ENCODE measurements around the gene SLC52A1. TPM values are rescaled to one million over a fixed set of nuclear protein-coding genes. Genes with fewer than 3 reads are reported as not detected.

SLC52A1 gene
- total RNA-seq, 1 experiment from 2014 or later = not detected

- Mint-ChIP-seq H3K27ac (ENCODE audit: unreplicated experiment) (no peak overlapping the region), H3K27me3 (ENCODE audit: unreplicated experiment) (no peaks in the 10 kb centered on the region), H3K36me3 (ENCODE audit: insufficient read depth, unreplicated experiment) (peaks cover 15% of the 10 kb centered on the region), H3K4me1 (ENCODE audit: low read depth, unreplicated experiment) (no peaks in the 10 kb centered on the region), H3K4me3 (ENCODE audit: low read depth, unreplicated experiment) (no peak overlapping the region), H3K9me3 (ENCODE audit: low read depth, unreplicated experiment) (no peaks in the 10 kb centered on the region)
- no TSS peak for BruUV-seq (replicated peaks)
- intact Hi-C loops (cut with micrococcal nuclease; ENCODE audit: unreplicated experiment) = no loop called here
- no peak for DNase-seq
- CTCF ChIA-PET = no interaction called here
- no peak for TF ChIP-seq CTCF (IDR thresholded peaks at IDR 0.05; ENCODE audit: unreplicated experiment)
Observed at GRCh38 chr17:5011928-5012327, 23.3 kb downstream of the SLC52A1 start.

- Mint-ChIP-seq H3K36me3 (ENCODE audit: insufficient read depth, unreplicated experiment) (peaks cover 30% of the 10 kb centered on the region), H3K4me1 (ENCODE audit: low read depth, unreplicated experiment) (peaks cover 17% of the 10 kb centered on the region), H3K27me3 (ENCODE audit: unreplicated experiment) (no peaks in the 10 kb centered on the region), H3K27ac (ENCODE audit: unreplicated experiment) (no peak overlapping the region), H3K4me3 (ENCODE audit: low read depth, unreplicated experiment) (no peak overlapping the region), H3K9me3 (ENCODE audit: low read depth, unreplicated experiment) (no peaks in the 10 kb centered on the region)
- BruUV-seq (replicated peaks) = no TSS peak
- no peak for TF ChIP-seq CTCF (IDR thresholded peaks at IDR 0.05; ENCODE audit: unreplicated experiment)
- no peak for DNase-seq
- intact Hi-C loops (cut with micrococcal nuclease; ENCODE audit: unreplicated experiment) = no loop called here
- CTCF ChIA-PET = no interaction called here
Observed at GRCh38 chr17:5003214-5003867, 31.9 kb downstream of the SLC52A1 start.

GRCh38 chr17:5002121-5002788, 33.0 kb downstream of the SLC52A1 start:
- no peak for DNase-seq
- H3K36me3 Mint-ChIP-seq (ENCODE audit: insufficient read depth, unreplicated experiment) = peaks cover 40% of the 10 kb centered on the region
- H3K4me1 Mint-ChIP-seq (ENCODE audit: low read depth, unreplicated experiment) = peaks cover 17% of the 10 kb centered on the region
- no peaks in the 10 kb centered on the region for H3K9me3 Mint-ChIP-seq (ENCODE audit: low read depth, unreplicated experiment)
- intact Hi-C loops (cut with micrococcal nuclease; ENCODE audit: unreplicated experiment) = no loop called here
- H3K4me3 Mint-ChIP-seq (ENCODE audit: low read depth, unreplicated experiment) = no peak overlapping the region
- BruUV-seq (replicated peaks) = no TSS peak
- CTCF ChIA-PET = no interaction called here
- no peak overlapping the region for H3K27ac Mint-ChIP-seq (ENCODE audit: unreplicated experiment)
- H3K27me3 Mint-ChIP-seq (ENCODE audit: unreplicated experiment) = no peaks in the 10 kb centered on the region
- no peak for TF ChIP-seq CTCF (IDR thresholded peaks at IDR 0.05; ENCODE audit: unreplicated experiment)

GRCh38 chr17:5000237-5000639, 35.0 kb downstream of the SLC52A1 start:
- Mint-ChIP-seq H3K9me3 (ENCODE audit: low read depth, unreplicated experiment) (no peaks in the 10 kb centered on the region), H3K36me3 (ENCODE audit: insufficient read depth, unreplicated experiment) (peaks cover 44% of the 10 kb centered on the region), H3K4me1 (ENCODE audit: low read depth, unreplicated experiment) (peaks cover 17% of the 10 kb centered on the region), H3K4me3 (ENCODE audit: low read depth, unreplicated experiment) (no peak overlapping the region), H3K27ac (ENCODE audit: unreplicated experiment) (no peak overlapping the region), H3K27me3 (ENCODE audit: unreplicated experiment) (no peaks in the 10 kb centered on the region)
- BruUV-seq (replicated peaks) = no TSS peak
- CTCF ChIA-PET = no interaction called here
- intact Hi-C loops (cut with micrococcal nuclease; ENCODE audit: unreplicated experiment) = no loop called here
- DNase-seq = no peak
- TF ChIP-seq CTCF (IDR thresholded peaks at IDR 0.05; ENCODE audit: unreplicated experiment) = no peak
